Left kidney (tissue), 2 donors: ENCODE data around the gene BABAM2. TPM values are rescaled to one million over a fixed set of nuclear protein-coding genes. Genes with fewer than 3 reads are reported as not detected.

Source experiments
- DNase-seq: peaks from one replicate; pipeline ENCODE4 v3.0.0-alpha.2; 2013
- polyA plus RNA-seq: library from polyadenylated mRNA; unstranded; fragments of 120-200 nt; gene quantifications from one replicate; pipeline ENCODE4 v1.2.1, GENCODE V29; 2013; ENCODE audit not compliant: insufficient read length

Gene BABAM2
- polyA plus RNA-seq, 1 donor = 55.7 TPM

DNA sequence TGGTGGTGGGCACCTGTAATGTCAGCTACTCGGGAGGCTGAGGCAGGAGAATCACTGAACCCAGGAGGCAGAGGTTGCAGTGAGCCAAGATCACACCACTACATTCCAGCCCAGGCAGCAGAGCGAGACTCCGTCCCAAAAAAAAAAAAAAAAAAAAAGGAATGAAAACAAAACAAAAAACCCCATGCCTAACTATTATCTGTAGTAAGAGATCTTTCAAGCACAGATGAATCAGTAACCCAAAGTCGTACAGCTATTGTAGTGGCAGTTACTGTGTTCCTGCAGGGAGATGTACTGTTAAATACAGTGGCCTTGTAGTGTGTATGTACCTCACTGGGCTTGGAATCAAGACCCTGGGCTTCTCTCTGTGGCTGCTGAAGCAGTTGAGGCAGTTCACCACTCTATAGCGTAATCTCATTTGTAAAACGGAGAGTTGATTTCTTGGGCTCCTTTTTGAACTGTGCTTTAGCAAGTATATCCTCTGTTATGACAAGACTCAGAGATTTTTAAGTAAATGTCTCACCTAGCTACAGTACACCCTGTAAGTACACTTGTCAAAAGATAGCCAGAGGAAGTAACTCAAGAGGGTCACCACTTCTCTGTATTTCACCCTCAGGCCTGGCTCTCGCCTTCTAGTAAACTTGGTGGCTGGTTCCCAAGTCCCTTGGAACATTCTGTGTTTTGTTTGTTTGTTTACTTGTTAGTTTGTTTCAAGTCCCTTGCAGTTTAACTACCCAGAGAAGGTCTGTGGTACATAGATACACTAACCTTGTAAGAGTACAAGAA is 392.5 kb downstream of the BABAM2 start:
- DNase-seq = no peak

DNA sequence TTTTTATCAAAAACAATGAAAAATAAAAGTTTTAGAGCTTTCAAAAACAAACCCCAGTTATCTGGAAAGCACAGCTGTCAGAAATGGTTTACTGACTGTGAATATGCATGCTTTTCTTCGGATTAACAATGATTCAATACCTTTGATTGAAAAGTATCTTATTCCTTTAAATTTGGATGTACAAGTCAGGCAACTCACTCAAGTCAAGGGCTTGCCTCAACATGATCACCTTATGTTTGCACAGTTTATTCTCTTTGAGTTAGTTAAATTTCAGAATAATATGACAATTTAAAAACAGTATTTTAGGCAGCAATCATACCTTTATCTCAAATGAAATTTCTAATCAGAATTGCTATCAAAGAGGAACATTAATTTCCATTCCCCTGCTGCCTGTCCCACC is 393.3 kb downstream of the BABAM2 start:
- no peak for DNase-seq

DNA sequence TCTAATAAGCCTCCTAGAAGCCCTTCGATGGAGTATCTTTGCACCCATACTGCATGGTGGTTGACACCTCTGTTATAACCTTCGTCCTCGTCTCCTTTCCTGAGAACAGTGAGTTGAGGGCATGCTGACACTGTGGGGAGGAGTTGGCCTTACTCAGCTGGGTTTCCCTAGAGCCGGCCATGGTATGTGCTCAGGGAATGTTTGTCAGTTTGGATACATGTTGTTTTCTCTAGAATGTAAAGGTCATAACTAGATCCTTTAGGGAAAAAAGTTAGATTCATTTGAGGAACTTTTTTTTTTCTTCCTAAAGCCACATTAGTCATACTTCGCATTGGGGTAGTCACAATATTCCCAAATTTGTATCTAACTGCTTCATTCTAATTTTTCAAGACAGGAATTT is 396.1 kb downstream of the BABAM2 start:
- no peak for DNase-seq

DNA sequence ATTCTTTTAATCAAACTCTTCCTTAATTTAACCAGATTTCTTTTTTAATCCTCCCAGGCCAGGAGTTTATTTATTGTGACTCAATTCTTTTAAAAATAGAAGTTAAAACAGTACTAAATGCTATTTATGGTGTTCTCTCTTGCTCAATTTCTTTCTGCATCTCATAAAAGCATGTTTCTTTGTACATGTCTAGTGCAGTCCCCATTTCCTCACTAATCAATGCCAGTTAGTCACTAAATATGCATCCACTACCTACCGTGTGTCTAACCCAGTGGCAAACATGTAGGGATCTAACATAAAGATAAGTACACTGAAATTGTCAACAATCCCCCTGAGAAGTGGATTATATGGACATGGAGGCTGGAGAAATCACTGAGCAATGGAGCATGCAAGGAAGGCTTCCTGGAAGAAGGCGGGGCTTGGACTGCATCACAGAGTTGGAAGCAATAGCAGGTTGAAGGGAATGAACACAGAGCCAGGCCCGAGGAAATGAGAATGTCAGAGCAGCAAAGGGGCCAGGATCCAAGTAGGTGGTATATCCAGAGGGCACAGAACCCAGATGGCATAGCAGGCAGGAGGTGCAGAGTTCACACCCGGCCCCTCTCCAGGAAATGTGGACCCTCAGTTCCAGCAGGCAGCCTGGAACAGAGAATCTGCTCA is 396.9 kb downstream of the BABAM2 start:
- DNase-seq = no peak

DNA sequence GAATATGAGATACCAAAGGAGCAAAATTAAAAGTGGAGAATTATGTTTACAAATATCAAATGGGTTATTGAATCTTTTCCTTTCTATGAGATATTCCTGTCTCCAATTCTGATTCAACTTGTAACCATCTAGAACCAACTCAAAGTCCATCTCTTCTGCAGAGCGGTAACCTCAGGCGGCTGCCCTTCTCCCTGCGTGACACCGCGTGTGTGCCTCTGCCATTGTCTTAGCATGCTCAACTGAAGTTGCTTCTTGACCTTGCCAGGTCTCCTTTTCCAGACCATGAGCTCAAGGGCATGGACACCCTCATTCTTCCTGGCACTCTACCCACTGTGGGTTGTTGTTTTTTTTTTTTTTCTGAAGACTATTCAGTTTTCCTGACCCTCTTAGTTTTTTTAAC is 398.1 kb downstream of the BABAM2 start:
- DNase-seq = no peak

DNA sequence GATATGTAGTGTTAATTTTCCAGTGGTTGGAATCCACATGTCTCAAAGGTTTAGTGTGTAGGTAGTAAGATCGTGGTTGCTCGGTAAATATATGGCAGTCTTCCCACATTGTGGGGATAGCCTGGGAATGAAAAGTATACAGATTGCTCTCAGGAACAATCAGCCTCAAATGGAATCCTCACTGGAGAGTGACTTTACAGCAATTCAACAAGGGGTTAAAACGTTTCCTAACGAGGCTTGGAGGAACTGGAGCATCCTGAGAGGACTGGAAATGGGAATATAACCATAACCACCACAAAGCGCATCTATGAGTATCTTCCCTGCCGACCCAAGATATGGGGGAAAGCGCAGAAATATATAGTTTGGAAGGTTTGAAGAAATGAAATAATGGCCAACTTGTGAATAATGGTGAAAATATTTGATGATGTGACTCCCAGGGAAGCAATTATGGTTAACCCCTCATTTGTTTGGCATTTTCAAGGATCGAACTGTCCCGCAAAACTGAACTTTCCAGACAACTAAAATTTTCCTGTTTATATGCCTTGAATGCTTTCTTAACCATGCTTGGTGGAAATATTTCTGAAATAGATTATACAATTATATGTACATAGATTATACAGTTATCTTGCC is 401.4 kb downstream of the BABAM2 start:
- DNase-seq = no peak

DNA sequence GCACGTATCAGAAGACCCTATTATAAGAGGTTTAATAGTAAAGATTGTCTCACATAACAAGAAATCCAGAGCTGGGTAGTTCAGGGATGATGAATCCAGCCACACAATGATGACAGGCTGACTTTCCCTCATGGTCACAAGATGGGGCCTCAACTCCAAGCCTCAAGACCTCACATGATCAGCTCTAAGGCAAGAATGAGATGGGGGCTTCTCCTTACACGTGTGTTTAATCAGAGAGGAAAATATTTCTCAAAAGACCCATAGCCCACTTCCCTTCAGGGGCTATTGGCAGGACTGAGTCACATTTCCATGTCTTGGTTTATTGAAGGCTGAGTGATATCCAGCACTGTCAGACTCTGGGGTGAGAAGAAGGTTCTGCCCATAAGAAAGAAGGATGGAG is 402.0 kb downstream of the BABAM2 start:
- no peak for DNase-seq

DNA sequence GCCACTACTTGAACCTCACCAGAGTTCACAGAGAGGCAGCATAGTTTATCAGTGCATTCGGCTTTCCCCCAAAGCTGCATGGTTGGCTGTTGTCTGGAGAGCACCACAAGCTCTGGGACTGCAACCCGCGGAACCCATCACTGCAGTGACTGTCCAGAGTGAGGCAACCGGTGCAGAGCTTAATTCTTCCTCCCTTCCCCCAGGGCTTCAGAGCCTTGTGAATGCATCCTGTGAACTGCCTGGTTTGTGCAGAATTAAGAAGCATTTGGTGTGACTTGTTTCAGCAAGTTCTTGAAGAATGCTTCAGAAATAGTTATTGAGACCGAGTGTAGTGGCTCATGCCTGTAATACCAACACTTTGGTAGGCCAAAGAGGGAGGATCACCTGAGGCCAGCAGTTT is 402.9 kb downstream of the BABAM2 start:
- DNase-seq = no peak

DNA sequence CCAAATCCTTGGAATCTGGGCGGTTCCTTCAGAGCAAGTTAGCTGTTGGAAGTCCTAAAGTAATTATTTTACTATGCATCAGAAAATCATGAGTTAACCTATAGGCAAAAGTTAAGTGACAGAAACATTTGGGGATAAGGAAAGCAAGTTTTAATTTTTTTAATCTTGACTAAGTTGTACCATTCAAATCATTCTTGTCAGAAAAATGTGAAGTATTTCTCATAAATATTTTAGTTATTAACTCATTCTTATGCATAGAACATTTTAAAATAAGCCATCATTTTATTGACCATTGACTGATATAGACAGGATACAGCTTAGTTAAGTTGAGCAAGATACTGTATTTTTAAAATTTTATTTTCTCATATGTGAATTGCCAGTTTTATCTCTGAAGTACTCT is 403.9 kb downstream of the BABAM2 start:
- DNase-seq = no peak

DNA sequence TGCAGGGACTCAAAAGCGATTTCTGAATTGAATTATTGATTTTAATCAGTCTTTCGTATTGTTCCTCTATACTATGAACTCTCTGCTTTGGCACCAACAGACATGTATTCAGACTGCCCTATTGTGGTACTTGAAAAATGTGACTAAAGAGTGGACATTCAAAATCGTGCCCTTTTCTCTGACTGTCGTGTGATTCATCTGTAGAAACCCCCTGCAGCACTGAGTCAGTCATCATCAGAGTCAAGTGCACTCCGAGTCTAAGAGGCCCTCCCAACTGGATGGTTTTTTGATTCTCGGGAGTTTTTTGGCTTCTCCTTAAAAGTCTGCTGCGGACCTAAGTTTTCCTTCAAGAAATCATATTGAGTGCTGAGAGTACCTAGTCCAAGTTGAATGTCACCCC is 405.7 kb downstream of the BABAM2 start:
- DNase-seq = no peak

DNA sequence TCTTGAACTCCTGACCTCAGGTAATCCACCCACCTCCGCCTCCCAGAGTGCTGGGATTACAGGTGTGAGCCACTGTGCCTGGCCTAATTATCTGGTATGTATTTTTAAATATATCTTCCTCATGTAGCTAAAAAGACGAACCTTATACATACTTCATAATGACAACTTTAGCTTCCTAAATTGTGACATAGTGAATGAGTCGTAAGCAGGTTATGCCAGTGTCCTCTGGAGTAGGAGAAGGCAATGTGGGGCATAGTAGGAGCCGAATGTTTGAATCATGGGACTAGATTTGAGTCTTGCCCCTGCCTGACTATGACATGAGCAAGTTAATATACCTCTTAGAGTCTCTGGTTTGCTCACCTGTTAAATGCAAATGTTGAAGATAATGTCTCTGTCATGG is 406.4 kb downstream of the BABAM2 start:
- DNase-seq = no peak

DNA sequence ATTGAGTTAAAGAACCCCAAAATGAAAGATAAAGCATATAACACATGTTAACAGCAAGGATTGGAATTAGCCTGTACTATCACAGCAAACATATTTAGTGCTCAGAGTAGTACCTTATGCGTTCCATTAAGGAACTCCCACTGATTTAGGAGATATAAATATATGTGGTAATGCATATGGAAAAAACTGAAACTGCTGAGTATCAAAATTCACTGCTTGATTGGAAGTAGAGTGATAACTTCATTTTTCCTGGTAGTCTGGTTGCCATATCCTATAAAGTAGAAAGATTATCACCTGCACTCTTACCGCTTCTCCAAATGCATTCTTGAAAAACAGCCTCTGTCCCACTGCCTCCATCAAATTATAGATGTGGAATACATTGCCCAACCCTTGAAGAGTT is 407.0 kb downstream of the BABAM2 start:
- no peak for DNase-seq

DNA sequence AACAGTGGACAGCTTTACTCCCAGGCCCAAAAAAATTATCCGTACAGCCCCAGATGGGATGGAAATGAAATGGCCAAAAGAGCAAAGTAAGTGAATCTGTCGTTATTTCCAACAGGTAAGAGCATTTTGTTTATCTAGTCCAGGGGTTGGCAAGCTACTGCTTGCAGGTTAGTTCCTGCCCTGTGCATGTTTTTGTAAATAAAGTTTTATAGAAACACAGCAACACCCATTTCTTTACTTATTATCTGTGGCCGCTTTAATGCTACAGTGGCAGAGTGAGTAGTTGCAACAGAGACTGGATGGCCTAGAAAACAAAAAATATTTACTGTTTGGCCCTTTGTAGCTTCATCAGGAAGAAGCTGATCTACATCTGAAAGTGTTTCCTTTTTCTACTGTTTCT is 407.9 kb downstream of the BABAM2 start:
- no peak for DNase-seq

DNA sequence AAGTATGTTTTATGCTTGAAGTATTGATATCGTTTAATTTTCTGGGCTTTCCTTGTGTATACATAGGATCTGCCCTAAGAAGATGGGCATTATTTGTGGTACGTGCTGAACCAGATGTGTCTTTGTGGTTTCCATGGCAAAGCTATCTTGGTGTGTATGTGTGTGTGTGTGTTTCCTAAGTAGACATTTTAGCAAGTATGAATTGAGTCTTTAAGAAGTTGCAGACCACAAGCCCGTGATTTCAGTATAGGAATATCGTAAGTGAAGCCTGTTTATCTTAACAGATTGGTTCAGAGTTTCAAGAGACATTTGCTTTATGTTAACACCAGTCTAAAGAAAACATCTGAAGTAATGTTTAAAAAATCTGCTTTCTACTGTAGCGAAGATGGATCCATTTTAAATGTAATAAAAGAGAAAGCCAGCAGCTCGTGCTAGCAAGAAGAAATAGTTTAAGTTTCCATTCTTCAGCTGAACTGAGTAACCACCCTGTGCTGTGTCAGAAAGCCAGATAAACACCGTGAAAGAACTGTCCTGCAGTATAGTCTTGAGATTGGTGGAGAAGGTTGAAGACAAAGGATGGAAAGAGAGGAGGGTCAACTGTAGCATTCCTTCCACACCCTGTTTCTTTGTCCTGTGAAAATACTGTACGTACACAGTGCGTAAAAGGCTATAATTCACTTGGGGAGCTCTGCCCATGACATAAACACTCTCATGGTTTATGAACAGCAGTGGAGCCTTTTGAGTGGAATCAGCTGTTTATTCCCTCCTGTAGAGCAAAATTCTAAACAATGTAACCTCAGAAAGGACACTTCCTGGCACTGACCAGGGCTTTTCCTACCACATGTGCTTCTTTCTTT is 410.2 kb downstream of the BABAM2 start:
- peak; percentile 39 for DNase-seq

DNA sequence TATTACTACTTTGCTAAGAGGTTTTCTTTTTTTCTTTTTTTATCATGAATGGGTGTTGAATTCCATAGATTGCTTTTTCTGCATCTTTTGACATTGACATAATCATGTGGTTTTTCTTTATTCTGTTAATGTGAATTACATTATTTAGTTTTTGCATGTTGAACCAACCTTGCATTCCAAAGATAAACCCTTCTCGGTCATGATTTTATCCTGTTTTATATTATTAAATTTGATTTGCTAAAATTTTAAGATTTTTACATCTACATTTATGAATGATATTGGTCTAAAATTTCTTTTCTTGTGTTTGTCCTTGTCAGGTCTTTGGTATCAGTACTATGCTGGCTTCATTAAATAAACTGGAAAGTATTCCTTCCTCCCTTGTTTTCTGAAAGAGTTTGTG is 414.7 kb downstream of the BABAM2 start:
- no peak for DNase-seq

DNA sequence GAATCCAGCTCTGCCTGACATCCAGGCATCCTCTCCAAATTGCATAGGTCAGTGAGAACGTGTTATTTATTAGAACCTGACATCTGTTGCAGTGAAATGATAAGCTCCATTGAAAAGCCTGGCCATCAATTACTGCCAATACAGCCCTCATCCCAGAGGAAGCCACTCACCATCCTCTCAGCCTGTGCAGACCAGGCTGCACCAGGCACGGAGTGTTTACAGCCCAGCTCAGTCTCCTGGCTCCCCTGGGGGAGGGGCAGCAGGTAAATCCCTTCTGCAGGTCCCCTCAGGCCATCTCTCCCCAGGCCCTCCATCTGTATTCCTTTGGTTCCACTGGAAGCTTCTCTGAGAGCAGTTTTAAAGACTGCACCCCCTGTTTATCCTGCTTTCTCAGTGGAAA is 419.6 kb downstream of the BABAM2 start:
- DNase-seq = no peak

DNA sequence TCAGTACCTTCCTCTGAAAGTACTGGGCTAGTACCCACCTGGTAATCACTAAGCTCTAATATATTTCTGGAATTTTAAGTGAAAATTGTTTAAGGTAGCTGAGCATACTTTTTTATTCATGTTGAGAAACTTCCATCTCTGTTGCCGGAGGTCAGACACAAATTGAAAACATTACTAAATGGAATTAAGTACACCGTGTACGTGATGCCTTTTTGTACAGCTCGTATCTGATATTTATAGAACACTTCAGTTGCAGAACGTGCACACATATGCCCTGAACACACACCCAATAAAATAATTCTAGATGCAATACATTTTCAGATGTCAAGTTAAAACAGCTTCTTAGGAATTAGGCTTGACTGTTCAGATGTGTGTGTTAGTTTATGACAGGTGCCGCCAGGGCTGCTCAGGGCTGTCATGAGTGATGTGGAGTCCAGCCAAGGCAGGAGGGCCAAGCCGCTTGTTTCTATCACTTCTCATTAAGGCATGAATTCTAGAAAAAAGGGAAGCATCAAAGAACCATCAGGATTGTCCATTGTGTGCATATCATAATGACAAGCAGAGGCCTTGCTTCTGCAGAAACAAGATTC is 421.2 kb downstream of the BABAM2 start:
- no peak for DNase-seq

DNA sequence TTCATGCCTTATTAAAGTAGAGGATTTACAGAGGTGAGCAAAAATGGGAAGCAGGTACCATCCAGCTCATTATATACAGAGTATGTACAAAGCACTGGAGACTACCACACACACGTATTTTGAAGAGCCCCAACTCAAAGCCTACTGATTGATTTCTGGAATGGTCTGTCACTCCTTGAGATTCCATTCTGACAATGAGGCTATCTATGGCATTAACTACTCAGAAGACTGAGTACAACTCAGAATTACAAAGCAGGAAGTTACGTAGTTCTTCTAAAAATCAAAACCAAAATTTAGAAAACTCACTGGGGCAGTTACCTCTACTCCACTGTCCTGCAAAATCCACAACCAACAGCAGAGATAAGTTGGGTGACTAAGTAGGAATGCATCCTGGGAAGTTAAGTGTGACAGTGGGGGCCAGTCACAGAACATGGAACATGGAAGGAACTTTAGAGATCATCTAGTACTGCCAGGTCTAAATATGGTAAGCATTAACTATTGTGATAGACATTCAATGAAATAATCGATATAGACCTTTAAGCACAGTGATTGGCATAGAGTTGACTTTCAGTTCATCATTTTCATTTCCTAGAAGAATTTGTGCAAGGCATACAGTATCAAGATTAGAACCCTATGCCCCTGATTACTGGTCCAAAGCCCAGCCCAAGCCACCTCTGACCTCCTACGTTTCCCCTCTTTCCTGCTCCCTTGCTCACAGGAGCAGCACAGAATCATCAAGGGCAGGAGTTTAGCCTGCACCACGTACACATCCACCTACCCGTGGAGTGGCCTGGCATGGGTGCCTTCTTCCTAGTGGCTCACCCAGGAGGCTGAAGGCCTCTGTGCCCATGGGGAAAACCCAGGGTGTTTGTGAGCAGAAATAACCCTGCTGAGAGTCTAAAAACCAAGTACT is 422.0 kb downstream of the BABAM2 start:
- no peak for DNase-seq

DNA sequence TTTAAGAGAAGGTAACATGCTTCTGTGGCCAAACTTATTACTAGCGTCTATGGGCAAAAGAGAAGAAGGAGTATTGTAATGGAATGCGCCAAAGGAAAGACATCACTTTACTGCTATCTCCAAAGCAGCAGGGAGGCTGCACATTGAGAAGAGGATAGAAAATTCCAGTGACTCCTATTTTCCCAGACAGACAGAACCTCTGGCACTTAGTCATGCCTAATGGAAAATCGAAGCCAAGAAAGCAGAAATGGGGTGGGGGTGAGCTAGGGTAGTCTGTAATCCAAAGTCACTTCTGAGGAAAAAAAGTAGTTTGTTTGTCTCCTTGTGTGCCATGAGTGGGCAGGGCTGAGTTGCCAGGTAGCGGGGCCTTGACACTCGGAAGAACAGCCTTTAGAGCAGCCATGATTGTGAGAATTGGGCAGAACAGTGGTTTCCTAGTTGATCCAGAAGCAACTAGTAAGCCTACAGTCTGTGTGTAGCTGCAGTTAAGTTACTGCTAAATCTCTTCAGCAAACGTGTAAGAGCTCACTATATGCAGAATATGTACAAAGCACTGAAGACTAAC is 422.8 kb downstream of the BABAM2 start:
- no peak for DNase-seq

DNA sequence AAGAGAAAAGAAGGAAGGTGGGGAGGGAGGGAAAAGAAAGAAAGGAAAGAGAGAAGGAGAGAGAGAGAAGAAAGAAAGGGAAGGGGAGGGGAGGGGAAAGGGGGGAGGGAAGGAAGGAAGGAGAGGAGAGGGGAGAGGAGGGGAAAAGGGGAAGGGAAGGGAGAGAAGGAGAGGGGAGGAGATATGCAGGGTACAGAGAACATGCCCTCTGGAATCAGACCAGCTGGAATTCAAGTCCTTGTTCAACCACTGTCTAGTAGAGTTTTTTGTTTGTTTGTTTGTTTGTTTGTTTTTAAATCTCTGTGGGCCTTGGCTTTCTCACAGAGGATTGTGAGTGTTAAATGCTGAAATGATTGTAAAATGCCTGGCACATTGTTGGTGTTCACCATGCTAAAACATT is 424.4 kb downstream of the BABAM2 start:
- DNase-seq = no peak
